Endothelial cell of umbilical vein (primary cell): Measurements from ENCODE around the gene RELL2. TPM values are rescaled to one million over a fixed set of nuclear protein-coding genes. Genes with fewer than 3 reads are reported as not detected.

Source experiments
- BruUV-seq: library from RNA; stranded (reverse); fragments of 400-500 nt; replicated peaks from 2 replicates; lab custom pipeline; 2021; lab: Mats Ljungman, UMichigan
- CTCF ChIA-PET: fragments of 300-600, 350-600 bp; sonication (Branson Sonifier 250); formaldehyde crosslinking; loops from one replicate; lab custom pipeline; 2021; ENCODE audit warnings: antibody characterized with exemption, inconsistent platforms; lab: Charles Lee
- POLR2A ChIA-PET: fragments of 300-600, 350-600 bp; sonication (Branson Sonifier 250); formaldehyde crosslinking; loops from one replicate; lab custom pipeline; 2021; ENCODE audit warnings: antibody characterized with exemption, inconsistent platforms; lab: Charles Lee
- DNase-seq: peaks from one replicate; pipeline ENCODE4 v3.0.0-alpha.2; 2011; ENCODE audit warnings: low read depth, low spot score
- FAIRE-seq: peaks from 2 replicates; lab custom pipeline; 2011; peaks lifted over from hg19 to GRCh38; lab: Jason Lieb, UNC
- H2AFZ ChIP-seq: 2 replicates; pipeline ENCODE4 v1.6.0; 2012; ENCODE audit warnings: low read depth, low read length, control low read depth, inconsistent platforms
- H3K27ac ChIP-seq: 2 replicates; pipeline ENCODE4 v1.5.1; 2011; ENCODE audit warnings: low read depth, mild to moderate bottlenecking, control low read depth, low read length, moderate library complexity; ENCODE audit not compliant: insufficient read depth
- H3K27me3 ChIP-seq, 2 experiments: 2 replicates each; pipeline versions ENCODE4 v1.6.0 to v1.6.1; 2011; ENCODE audit warnings: low read length in 2 of 2, mixed read lengths in 1 of 2; ENCODE audit not compliant: control insufficient read depth in 2 of 2, insufficient read depth in 2 of 2
- H3K36me3 ChIP-seq, 2 experiments: 2 replicates in 1 of 2; 3 replicates in 1 of 2; pipeline ENCODE4 v1.5.1; 2011; ENCODE audit warnings: low read length in 2 of 2, mild to moderate bottlenecking in 1 of 2, moderate library complexity in 1 of 2; ENCODE audit not compliant: control insufficient read depth in 2 of 2, insufficient read depth in 2 of 2; ENCODE audit errors: extremely low read depth in 1 of 2
- H3K4me1 ChIP-seq: 3 replicates; pipeline ENCODE4 v1.5.1; 2011; ENCODE audit warnings: mild to moderate bottlenecking, low read length; ENCODE audit not compliant: control insufficient read depth, insufficient read depth; ENCODE audit errors: extremely low read depth
- H3K4me2 ChIP-seq: 2 replicates; pipeline ENCODE4 v1.6.1; 2011; ENCODE audit warnings: low read length, control low read depth, mixed read lengths; ENCODE audit not compliant: insufficient read depth
- H3K4me3 ChIP-seq, 3 experiments: fragments of 200-600 bp in 1 of 3; sonication (generic), shearing (Covaris generic) in 1 of 3; replicated peaks in 1 of 3; 2 replicates each; pipeline ENCODE4 v1.5.1; 2011 to 2016; ENCODE audit warnings: control low read depth in 3 of 3, low read length in 3 of 3, mild to moderate bottlenecking in 2 of 3, inconsistent platforms in 1 of 3, low read depth in 1 of 3, moderate library complexity in 1 of 3; ENCODE audit not compliant: insufficient read depth in 1 of 3
- H3K79me2 ChIP-seq: 2 replicates; pipeline ENCODE4 v1.6.0; 2012; ENCODE audit warnings: low read length, inconsistent platforms; ENCODE audit not compliant: control insufficient read depth, insufficient read depth
- H3K9ac ChIP-seq: replicated peaks from 2 replicates; pipeline ENCODE3; 2011; ENCODE audit warnings: low read length, control low read depth; ENCODE audit not compliant: insufficient read depth; ENCODE audit errors: extremely low read depth
- H3K9me1 ChIP-seq: replicated peaks from 3 replicates; pipeline ENCODE4 v1.6.0; 2011; ENCODE audit warnings: mild to moderate bottlenecking, low read length; ENCODE audit not compliant: control insufficient read depth, insufficient read depth; ENCODE audit errors: extremely low read depth
- H3K9me3 ChIP-seq: replicated peaks from 2 replicates; pipeline ENCODE4 v1.5.1; 2012; ENCODE audit warnings: low read length, inconsistent platforms; ENCODE audit not compliant: control insufficient read depth, insufficient read depth
- H4K20me1 ChIP-seq: replicated peaks from 2 replicates; pipeline ENCODE3; 2011; ENCODE audit warnings: mild to moderate bottlenecking, low read length; ENCODE audit not compliant: control insufficient read depth, insufficient read depth; ENCODE audit errors: extremely low read depth
- EZH2 ChIP-seq: IDR thresholded peaks from 2 replicates; pipeline ENCODE4 v1.6.1; 2012; ENCODE audit warnings: borderline replicate concordance, low read depth, mild to moderate bottlenecking, moderate library complexity, low read length, inconsistent platforms; ENCODE audit not compliant: severe bottlenecking
- FOS ChIP-seq: IDR thresholded peaks from 2 replicates; pipeline ENCODE4 v1.6.1; 2011; ENCODE audit warnings: mild to moderate bottlenecking, low read length, moderate library complexity, borderline replicate concordance; ENCODE audit not compliant: insufficient read depth
- GATA2 ChIP-seq: IDR thresholded peaks from 2 replicates; pipeline ENCODE4 v1.7.0; 2011; ENCODE audit warnings: low read depth, mild to moderate bottlenecking, moderate library complexity, mixed read lengths, low read length; ENCODE audit not compliant: insufficient read length, insufficient read depth
- JUN ChIP-seq: IDR thresholded peaks from 2 replicates; pipeline ENCODE4 v1.6.1; 2011; ENCODE audit warnings: borderline replicate concordance, low read depth; ENCODE audit not compliant: insufficient read length, insufficient read depth
- MYC ChIP-seq: IDR thresholded peaks from one replicate; pipeline ENCODE4 v1.6.1; 2011; ENCODE audit warnings: mild to moderate bottlenecking, low read depth, low read length
- POLR2A ChIP-seq: IDR thresholded peaks from 2 replicates; pipeline ENCODE4 v1.6.1; 2012; ENCODE audit warnings: low read depth, mild to moderate bottlenecking, control low read depth, low read length
- POLR2AphosphoS5 ChIP-seq: IDR thresholded peaks from 2 replicates; pipeline ENCODE4 v1.6.1; 2012; ENCODE audit warnings: low read depth, mild to moderate bottlenecking, control low read depth, low read length, moderate library complexity; ENCODE audit not compliant: insufficient read depth
- dilution Hi-C: fragments of 300-500 bp; cut with MboI; formaldehyde crosslinking; loops from one replicate; pipeline ENCODE4 v1.15.0; 2019; ENCODE audit warnings: low sequenced_read_pairs; ENCODE audit not compliant: extremely low pct_ligation_motif_present
- intact Hi-C: fragments of 100-400 bp; cut with micrococcal nuclease; formaldehyde crosslinking; loops from one replicate; pipeline ENCODE4 v1.10.0; 2022
- polyA plus RNA-seq, 4 experiments: library from polyadenylated mRNA; depleted of rRNA in 3 of 4; stranded (reverse) in 3 of 4; unstranded in 1 of 4; fragments of >200 nt; gene quantifications; 2 replicates each; pipeline versions ENCODE4 v1.2.1 to v1.2.3, GENCODE V29; 2011 to 2012; ENCODE audit warnings: missing spikeins in 1 of 4
- total RNA-seq: library from RNA; stranded (reverse); gene quantifications from 2 replicates; pipeline ENCODE4 v1.2.3, GENCODE V29; 2021
- TF ChIP-seq, protein P1 (sequence below): IDR thresholded peaks from 2 replicates; pipeline ENCODE4 v1.6.1; 2011; ENCODE audit not compliant: insufficient read depth, insufficient read length

The RELL2 gene
- total and polyA plus RNA-seq, 2 donors (not counting 3 experiments of a cell fraction or from before 2014, with no cell fraction given), result 3.4 to 3.6 TPM

DNA sequence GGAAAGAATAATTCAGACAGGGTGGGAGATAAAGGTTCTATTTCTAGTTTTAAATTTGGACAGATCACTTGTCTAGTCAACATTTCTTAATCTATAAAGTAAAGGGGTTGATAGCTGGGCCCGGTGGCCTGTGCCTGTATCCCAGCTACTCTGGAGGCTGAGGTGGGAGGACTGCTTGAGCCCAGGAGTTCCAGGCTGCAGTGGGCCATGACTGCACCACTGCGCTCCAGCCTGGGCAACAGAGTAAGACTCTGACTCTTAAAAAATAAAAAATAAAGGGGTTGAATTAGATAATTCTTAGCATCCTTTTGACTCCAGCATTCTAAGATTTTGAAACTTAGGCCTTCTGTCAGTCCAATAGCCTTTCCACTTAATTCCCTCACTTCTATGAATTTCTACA, 28.8 kb upstream of the RELL2 start:
- FAIRE-seq, result no peak
- dilution Hi-C loops, result no loop called here
- no peak overlapping the region for H3K4me3 ChIP-seq
- BruUV-seq, result no TSS peak
- ChIA-PET POLR2A (no interaction called here), CTCF (interaction anchor here (0.5 to 9.0 kb wide), 3 partner anchors 11 to 970 kb away, joined by 3 to 114 read pairs (median 78); partner anchors contain the start of gene DIAPH1)
- H2AFZ ChIP-seq, result no peak overlapping the region
- H3K4me2 ChIP-seq, result no peak overlapping the region
- no peak overlapping the region for H3K9ac ChIP-seq
- TF ChIP-seq POLR2A (no peak), POLR2AphosphoS5 (no peak), JUN (no peak), FOS (no peak), EZH2 (no peak), GATA2 (no peak)
- no peaks in the 10 kb centered on the region for H3K9me3 ChIP-seq
- no peak for DNase-seq
- H3K36me3 ChIP-seq, result no peaks in the 10 kb centered on the region
- intact Hi-C loops, result no loop called here
- H3K9me1 ChIP-seq, result no peaks in the 10 kb centered on the region
- no peak overlapping the region for H3K27ac ChIP-seq
- no peaks in the 10 kb centered on the region for H3K27me3 ChIP-seq
- no peaks in the 10 kb centered on the region for H4K20me1 ChIP-seq
- H3K4me1 ChIP-seq, result peaks cover 28% of the 10 kb centered on the region
- peaks cover 61% of the 10 kb centered on the region for H3K79me2 ChIP-seq

- ChIA-PET CTCF (interaction anchor here (0.5 to 9.0 kb wide), 4 partner anchors 10 to 971 kb away, joined by 3 to 114 read pairs (median 41); partner anchors contain the start of gene DIAPH1), POLR2A (interaction anchor here (0.7 kb wide), 1 partner anchor 33 kb away, joined by 5 read pairs; no protein-coding TSS in a partner anchor)
Observed at GRCh38 chr5:141608557-141608956, 28.2 kb upstream of the RELL2 start.

More at GRCh38 chr5:141608557-141608956, 28.2 kb upstream of the RELL2 start:
- Histone ChIP-seq H3K4me1 (peaks cover 28% of the 10 kb centered on the region), H3K27me3 (no peaks in the 10 kb centered on the region), H3K27ac (no peak overlapping the region), H3K79me2 (peaks cover 65% of the 10 kb centered on the region), H2AFZ (no peak overlapping the region), H3K9me1 (no peaks in the 10 kb centered on the region), H3K9ac (no peak overlapping the region), H3K9me3 (no peaks in the 10 kb centered on the region), H3K4me2 (no peak overlapping the region), H4K20me1 (no peaks in the 10 kb centered on the region), H3K4me3 (no peak overlapping the region), H3K36me3 (no peaks in the 10 kb centered on the region)
- FAIRE-seq (no peak), DNase-seq (no peak)
- no TSS peak for BruUV-seq
- intact Hi-C loops (no loop called here), dilution Hi-C loops (no loop called here)
- TF ChIP-seq JUN, result no peak
- TF ChIP-seq MYC, result no peak
- TF ChIP-seq, protein P1, sequence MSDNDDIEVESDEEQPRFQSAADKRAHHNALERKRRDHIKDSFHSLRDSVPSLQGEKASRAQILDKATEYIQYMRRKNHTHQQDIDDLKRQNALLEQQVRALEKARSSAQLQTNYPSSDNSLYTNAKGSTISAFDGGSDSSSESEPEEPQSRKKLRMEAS, result no peak
- no peak for TF ChIP-seq POLR2AphosphoS5
